SK-N-MC (cell line): ENCODE results near the gene KCNN3.

Experiments used
- DNase-seq: peaks from one replicate; pipeline ENCODE4 v3.0.0-alpha.2; 2011; ENCODE audit warnings: low read depth, low spot score
- H3K27ac ChIP-seq: fragments of 200-600 bp; sonication (generic); 2 replicates; pipeline ENCODE4 v1.5.1; 2016; ENCODE audit warnings: mixed run types
- H3K36me3 ChIP-seq: fragments of 200-600 bp; sonication (generic); 2 replicates; pipeline ENCODE4 v1.6.1; 2017; ENCODE audit warnings: antibody characterized with exemption, low read length, mixed read lengths; ENCODE audit not compliant: insufficient read depth
- H3K4me3 ChIP-seq: fragments of 200-600 bp; sonication (generic); 2 replicates; pipeline ENCODE4 v1.5.1; 2016
- H3K9ac ChIP-seq: fragments of 200-600 bp; sonication (generic); 2 replicates; pipeline ENCODE4 v1.8.0; 2017; ENCODE audit warnings: mixed run types, mixed read lengths; ENCODE audit not compliant: insufficient read length
- H3K9me3 ChIP-seq: fragments of 200-600 bp; sonication (generic); 2 replicates; pipeline ENCODE4 v1.6.1; 2017; ENCODE audit warnings: low read depth, mild to moderate bottlenecking, antibody characterized with exemption, low read length, moderate library complexity, mixed read lengths
- EZH2 ChIP-seq: fragments of 200-600 bp; sonication (generic); IDR thresholded peaks from one replicate; pipeline ENCODE4 v1.6.1; 2017; ENCODE audit warnings: antibody characterized with exemption
- FOXP2 ChIP-seq: optimal IDR thresholded peaks from 2 replicates; pipeline ENCODE3; 2011; ENCODE audit warnings: mild to moderate bottlenecking, moderate library complexity; ENCODE audit not compliant: insufficient read depth; ENCODE audit errors: extremely low read length, control extremely low read depth
- POLR2AphosphoS5 ChIP-seq: IDR thresholded peaks from 2 replicates; pipeline ENCODE4 v1.6.1; 2012; ENCODE audit warnings: mild to moderate bottlenecking, low read depth, low read length, borderline replicate concordance

Gene KCNN3

GRCh38 chr1:154866257-154867063 lies 3.6 kb downstream of the KCNN3 start:
- H3K9me3 ChIP-seq, result no peaks in the 10 kb centered on the region
- DNase-seq, result no peak
- TF ChIP-seq POLR2AphosphoS5 (no peak), EZH2 (no peak), FOXP2 (no peak)
- no peaks in the 10 kb centered on the region for H3K36me3 ChIP-seq
- no peak overlapping the region for H3K27ac ChIP-seq
- no peak overlapping the region for H3K9ac ChIP-seq
- no peak overlapping the region for H3K4me3 ChIP-seq

- H3K4me3 ChIP-seq, result no peak overlapping the region
- no peaks in the 10 kb centered on the region for H3K36me3 ChIP-seq
- TF ChIP-seq EZH2 (no peak), POLR2AphosphoS5 (no peak), FOXP2 (no peak)
- no peaks in the 10 kb centered on the region for H3K9me3 ChIP-seq
- no peak overlapping the region for H3K27ac ChIP-seq
- DNase-seq, result no peak
- no peak overlapping the region for H3K9ac ChIP-seq
Observed at GRCh38 chr1:154865442-154866256, 4.4 kb downstream of the KCNN3 start.

GRCh38 chr1:154864189-154864975 lies 5.7 kb downstream of the KCNN3 start:
- no peak overlapping the region for H3K27ac ChIP-seq
- H3K4me3 ChIP-seq, result no peak overlapping the region

GRCh38 chr1:154863315-154864174 lies 6.5 kb downstream of the KCNN3 start:
- Histone ChIP-seq H3K4me3 (no peak overlapping the region), H3K9ac (no peak overlapping the region), H3K36me3 (no peaks in the 10 kb centered on the region), H3K9me3 (no peaks in the 10 kb centered on the region), H3K27ac (no peak overlapping the region)
- TF ChIP-seq FOXP2 (no peak), POLR2AphosphoS5 (no peak), EZH2 (no peak)
- no peak for DNase-seq

More at GRCh38 chr1:154864189-154864975, 5.7 kb downstream of the KCNN3 start:
- Histone ChIP-seq H3K9me3 (no peaks in the 10 kb centered on the region), H3K9ac (no peak overlapping the region), H3K36me3 (no peaks in the 10 kb centered on the region)
- TF ChIP-seq EZH2 (no peak), POLR2AphosphoS5 (no peak), FOXP2 (no peak)
- DNase-seq, result no peak

GRCh38 chr1:154862907-154863306 lies 7.2 kb downstream of the KCNN3 start:
- Histone ChIP-seq H3K9ac (no peak overlapping the region), H3K36me3 (no peaks in the 10 kb centered on the region), H3K9me3 (no peaks in the 10 kb centered on the region), H3K4me3 (no peak overlapping the region), H3K27ac (no peak overlapping the region)
- DNase-seq, result no peak
- TF ChIP-seq POLR2AphosphoS5 (no peak), FOXP2 (no peak), EZH2 (no peak)

- Histone ChIP-seq H3K27ac (no peak overlapping the region), H3K36me3 (no peaks in the 10 kb centered on the region), H3K9ac (no peak overlapping the region), H3K9me3 (no peaks in the 10 kb centered on the region), H3K4me3 (no peak overlapping the region)
- TF ChIP-seq POLR2AphosphoS5 (no peak), FOXP2 (no peak), EZH2 (no peak)
- DNase-seq, result no peak
Observed at GRCh38 chr1:154861607-154862094, 8.4 kb downstream of the KCNN3 start.

GRCh38 chr1:154860156-154860870 lies 9.8 kb downstream of the KCNN3 start:
- H3K9ac ChIP-seq, result no peak overlapping the region
- H3K36me3 ChIP-seq, result no peaks in the 10 kb centered on the region
- DNase-seq, result no peak
- no peaks in the 10 kb centered on the region for H3K9me3 ChIP-seq
- TF ChIP-seq POLR2AphosphoS5, result no peak
- no peak overlapping the region for H3K4me3 ChIP-seq
- no peak overlapping the region for H3K27ac ChIP-seq
